HepG2 (cell line): Measurements from ENCODE around the gene C16orf86. TPM values are rescaled to one million over a fixed set of nuclear protein-coding genes. Genes with fewer than 3 reads are reported as not detected.

Source experiments
- CBFB ChIP-seq: sonication (generic); formaldehyde crosslinking; IDR thresholded peaks from 2 replicates; pipeline ENCODE4 v1.4.0; 2020; ENCODE audit warnings: missing genetic modification reagents
- FOXO1 ChIP-seq: sonication (generic); formaldehyde crosslinking; IDR thresholded peaks from 2 replicates; pipeline ENCODE4 v1.4.0; 2020; ENCODE audit warnings: missing genetic modification reagents
- FOXP4 ChIP-seq: sonication (generic); formaldehyde crosslinking; IDR thresholded peaks from 2 replicates; pipeline ENCODE4 v1.4.0; 2020; ENCODE audit warnings: missing genetic modification reagents
- HOMEZ ChIP-seq: IDR thresholded peaks from 2 replicates; pipeline ENCODE4 v1.6.1; 2016; ENCODE audit warnings: low read depth
- LBX2 ChIP-seq: sonication (generic); formaldehyde crosslinking; IDR thresholded peaks from 2 replicates; pipeline ENCODE4 v1.5.0; 2020; ENCODE audit warnings: missing genetic modification reagents, mild to moderate bottlenecking, borderline replicate concordance
- LRRFIP1 ChIP-seq: sonication (generic); formaldehyde crosslinking; conservative IDR thresholded peaks from 2 replicates; pipeline ENCODE4 v1.4.0; 2020; ENCODE audit warnings: missing genetic modification reagents
- MNT ChIP-seq: fragments of 450-650 bp; IDR thresholded peaks from 2 replicates; pipeline ENCODE4 v1.6.1; 2016
- NFE2L2 ChIP-seq: fragments of 150-350 bp; IDR thresholded peaks from 2 replicates; pipeline ENCODE4 v1.6.1; 2014; ENCODE audit warnings: low read length
- NR2F2 ChIP-seq: IDR thresholded peaks from 2 replicates; pipeline ENCODE4 v1.6.1; 2012; ENCODE audit warnings: low read depth, inconsistent platforms, borderline replicate concordance
- ONECUT2 ChIP-seq: sonication (generic); formaldehyde crosslinking; IDR thresholded peaks from 2 replicates; pipeline ENCODE4 v1.4.0; 2020; ENCODE audit warnings: missing genetic modification reagents
- POGK ChIP-seq: sonication (generic); formaldehyde crosslinking; conservative IDR thresholded peaks from 2 replicates; pipeline ENCODE4 v1.8.0; 2022; ENCODE audit warnings: mild to moderate bottlenecking, moderate library complexity, missing genetic modification reagents
- REL ChIP-seq: sonication (generic); formaldehyde crosslinking; conservative IDR thresholded peaks from 2 replicates; pipeline ENCODE4 v1.8.0; 2022; ENCODE audit warnings: mild to moderate bottlenecking, missing genetic modification reagents, moderate library complexity
- SMAD9 ChIP-seq: sonication (generic); formaldehyde crosslinking; IDR thresholded peaks from 2 replicates; pipeline ENCODE4 v1.5.1; 2020; ENCODE audit warnings: mild to moderate bottlenecking, missing genetic modification reagents
- WIZ ChIP-seq: sonication (generic); formaldehyde crosslinking; IDR thresholded peaks from 2 replicates; pipeline ENCODE4 v1.5.1; 2020; ENCODE audit warnings: mild to moderate bottlenecking, missing genetic modification reagents
- ZFAT ChIP-seq: sonication (generic); formaldehyde crosslinking; conservative IDR thresholded peaks from 2 replicates; pipeline ENCODE4 v1.8.1; 2023; ENCODE audit warnings: missing genetic modification reagents, inconsistent platforms
- ZMYM3 ChIP-seq: sonication (generic); formaldehyde crosslinking; IDR thresholded peaks from 2 replicates; pipeline ENCODE4 v1.5.1; 2020; ENCODE audit warnings: mild to moderate bottlenecking, missing genetic modification reagents
- ZNF607 ChIP-seq: sonication (generic); formaldehyde crosslinking; IDR thresholded peaks from 2 replicates; pipeline ENCODE4 v1.5.1; 2020; ENCODE audit warnings: missing genetic modification reagents, mild to moderate bottlenecking, borderline replicate concordance
- ZNF720 ChIP-seq: sonication (generic); formaldehyde crosslinking; IDR thresholded peaks from 2 replicates; pipeline ENCODE4 v1.4.0; 2020; ENCODE audit warnings: missing genetic modification reagents
- ZNF780A ChIP-seq: sonication (generic); formaldehyde crosslinking; IDR thresholded peaks from 2 replicates; pipeline ENCODE4 v1.8.0; 2022; ENCODE audit warnings: mild to moderate bottlenecking, missing genetic modification reagents, moderate library complexity
- polyA plus RNA-seq, 8 experiments: library from polyadenylated mRNA; depleted of rRNA in 3 of 8; stranded (reverse) in 7 of 8; unstranded in 1 of 8; fragments of >200 nt; fragmentation: Illumina TruSeq in 4 of 8; extraction: Trizol in 4 of 8; gene quantifications; 2 replicates each; pipeline versions ENCODE4 v1.2.1 to v1.2.3, GENCODE V29; 2011 to 2016; ENCODE audit warnings: low read depth in 4 of 8, missing spikeins in 1 of 8, mixed read lengths in 1 of 8; ENCODE audit not compliant: insufficient read depth in 1 of 8
- total RNA-seq, 5 experiments: library from RNA; depleted of rRNA; stranded (reverse); fragments of >200 nt; fragmentation: Illumina TruSeq; extraction: Trizol; gene quantifications; 2 replicates each; pipeline ENCODE4 v1.2.3, GENCODE V29; 2016; ENCODE audit warnings: low read depth in 1 of 5

The C16orf86 gene
- total and polyA plus RNA-seq, 2 of the 13 experiments (the other 11 are each of a cell fraction or from before 2014, with no cell fraction given) = 1.5 to 3.1 TPM

GRCh38 chr16:67652578-67653127 lies 14.0 kb upstream of the C16orf86 start (continued):
- TF ChIP-seq MNT (no peak), FOXO1 (CRISPR knock-in tag) (no peak), ZNF720 (CRISPR knock-in tag) (no peak), LBX2 (CRISPR knock-in tag) (0 out of 2 replicates have a peak, but pooled peaks have one; percentile 64), ZFAT (CRISPR knock-in tag) (no peak), SMAD9 (CRISPR knock-in tag) (no peak), ONECUT2 (CRISPR knock-in tag) (no peak), ZNF607 (peak; percentile 45; the same call in 1 of the 2 replicates), CBFB (CRISPR knock-in tag) (no peak), HOMEZ (CRISPR knock-in tag) (no peak), REL (no peak), ZNF780A (CRISPR knock-in tag) (no peak), WIZ (CRISPR knock-in tag) (0 out of 2 replicates have a peak, but pooled peaks have one; percentile 45), LRRFIP1 (CRISPR knock-in tag) (no peak), ZMYM3 (no peak), NR2F2 (no peak), FOXP4 (no peak), NFE2L2 (no peak), POGK (CRISPR knock-in tag) (no peak)
